COLO668 (cell line): ENCODE results near the gene CTAGE9.
"Not testable (repeated sequence)": the region's sequence is repeated elsewhere in the genome, so short reads cannot be mapped to it uniquely, and the experiment has no call there.

Experiments
- DNase-seq: peaks from one replicate; lab custom pipeline; 2025; ENCODE audit not compliant: unreplicated experiment; lab: John Stamatoyannopoulos, UW

CTAGE9 gene

GRCh38 chr6:131730264-131730663, 19.4 kb upstream of the CTAGE9 start:
- DNase-seq = no peak

GRCh38 chr6:131729550-131729949, 18.7 kb upstream of the CTAGE9 start:
- no peak for DNase-seq

- no peak for DNase-seq
These were observed 17.6 kb upstream of the CTAGE9 start for GRCh38 chr6:131728296-131728939.

- DNase-seq = no peak
These were observed 17.1 kb upstream of the CTAGE9 start for GRCh38 chr6:131727868-131728267.

- DNase-seq = no peak
These were observed 16.6 kb upstream of the CTAGE9 start for GRCh38 chr6:131727467-131727866.

GRCh38 chr6:131724114-131724513, 13.3 kb upstream of the CTAGE9 start:
- no peak for DNase-seq

GRCh38 chr6:131721161-131721560, 10.3 kb upstream of the CTAGE9 start:
- no peak for DNase-seq

GRCh38 chr6:131717836-131718542, 7.2 kb upstream of the CTAGE9 start:
- DNase-seq = peak; percentile 7

- not testable (repeated sequence) for DNase-seq
These were observed 4.8 kb upstream of the CTAGE9 start for GRCh38 chr6:131715567-131715966.

- not testable (repeated sequence) for DNase-seq
These were observed 6.9 kb downstream of the CTAGE9 start for GRCh38 chr6:131703905-131704304.

- DNase-seq = not testable (repeated sequence)
These were observed 10.0 kb downstream of the CTAGE9 start for GRCh38 chr6:131700851-131701250.

GRCh38 chr6:131696956-131697355, 13.9 kb downstream of the CTAGE9 start:
- no peak for DNase-seq

- DNase-seq = peak; percentile 37
These were observed 15.9 kb downstream of the CTAGE9 start for GRCh38 chr6:131694832-131695426.

GRCh38 chr6:131693384-131693783, 17.4 kb downstream of the CTAGE9 start:
- DNase-seq = no peak

- no peak for DNase-seq
These were observed 18.2 kb downstream of the CTAGE9 start for GRCh38 chr6:131692589-131692988.

- no peak for DNase-seq
These were observed 18.8 kb downstream of the CTAGE9 start for GRCh38 chr6:131692031-131692430.

GRCh38 chr6:131688286-131688685, 22.5 kb downstream of the CTAGE9 start:
- no peak for DNase-seq

GRCh38 chr6:131687022-131687421, 23.8 kb downstream of the CTAGE9 start:
- no peak for DNase-seq

GRCh38 chr6:131685266-131685780, 25.5 kb downstream of the CTAGE9 start:
- no peak for DNase-seq

GRCh38 chr6:131683479-131683878, 27.3 kb downstream of the CTAGE9 start:
- no peak for DNase-seq

- DNase-seq = no peak
These were observed 28.4 kb downstream of the CTAGE9 start for GRCh38 chr6:131682442-131682841.

- DNase-seq = no peak
These were observed 29.2 kb downstream of the CTAGE9 start for GRCh38 chr6:131681585-131681984.
